Breast epithelium (tissue), 4 donors: ENCODE measurements around the gene REEP6. TPM values are rescaled to one million over a fixed set of nuclear protein-coding genes. Genes with fewer than 3 reads are reported as not detected.
A peak's percentile ranks its signal among the peaks of the same experiment; 100 is the strongest.

ENCODE experiments used
- DNase-seq, 2 donors: peaks; one replicate each; pipeline ENCODE4 v3.0.0-alpha.2; 2019; ENCODE audit warnings: low spot score in 2 of 2
- H3K27ac ChIP-seq, 2 donors: fragments of 200-600 bp; sonication (generic) in 1 of 2; one replicate each; pipeline ENCODE4 v1.5.1; 2016 to 2019; ENCODE audit warnings: mild to moderate bottlenecking in 1 of 2
- H3K27me3 ChIP-seq, 2 donors: fragments of 200-600 bp; sonication (generic) in 1 of 2; one replicate each; pipeline versions ENCODE4 v1.5.1 to v1.6.0; 2017 to 2019; ENCODE audit warnings: control low read depth in 1 of 2, mild to moderate bottlenecking in 1 of 2
- H3K36me3 ChIP-seq: fragments of 200-600 bp; one replicate; pipeline ENCODE4 v1.5.1; 2019
- H3K4me1 ChIP-seq, 2 donors: fragments of 200-600 bp; sonication (generic); one replicate each; pipeline ENCODE4 v1.5.1; 2016 to 2019; ENCODE audit warnings: control low read depth in 1 of 2
- H3K4me3 ChIP-seq, 3 donors: fragments of 200-600 bp; sonication (generic); 1 replicate in 2 of 3; 2 replicates in 1 of 3; pipeline ENCODE4 v1.5.1; 2016 to 2019; ENCODE audit warnings: mild to moderate bottlenecking in 3 of 3, moderate library complexity in 2 of 3
- H3K9me3 ChIP-seq, 2 donors: fragments of 200-600 bp; sonication (generic) in 1 of 2; one replicate each; pipeline ENCODE4 v1.5.1; 2016 to 2019; ENCODE audit warnings: control low read depth in 1 of 2
- POLR2A ChIP-seq: fragments of 450-650 bp; IDR thresholded peaks from one replicate; pipeline ENCODE4 v1.6.1; 2016; ENCODE audit warnings: antibody characterized with exemption, mild to moderate bottlenecking, moderate library complexity
- POLR2AphosphoS5 ChIP-seq, 3 donors: sonication (generic); formaldehyde crosslinking; IDR thresholded peaks; one replicate each; pipeline ENCODE4 v1.6.1; 2017; ENCODE audit warnings: antibody characterized with exemption in 3 of 3
- intact Hi-C: fragments of 100-400 bp; cut with DNase I; formaldehyde crosslinking; loops from one replicate; pipeline ENCODE4 v1.15.1; 2023; ENCODE audit warnings: low total_unique reads
- total RNA-seq, 3 donors: library from RNA; depleted of rRNA; stranded (reverse); fragments of >200 nt; gene quantifications; one replicate each; pipeline ENCODE4 v1.1.0, GENCODE V29; 2016
- TF ChIP-seq, protein P1 (sequence below), 3 donors: fragments of 450-650 bp; IDR thresholded peaks; one replicate each; pipeline ENCODE4 v1.5.1; 2016 to 2017; ENCODE audit warnings: antibody characterized with exemption in 3 of 3, mild to moderate bottlenecking in 3 of 3, moderate library complexity in 3 of 3

The REEP6 gene
- total RNA-seq, 3 donors from 2014 or later: 4.3 to 17.4 (median 11.0) TPM

DNA sequence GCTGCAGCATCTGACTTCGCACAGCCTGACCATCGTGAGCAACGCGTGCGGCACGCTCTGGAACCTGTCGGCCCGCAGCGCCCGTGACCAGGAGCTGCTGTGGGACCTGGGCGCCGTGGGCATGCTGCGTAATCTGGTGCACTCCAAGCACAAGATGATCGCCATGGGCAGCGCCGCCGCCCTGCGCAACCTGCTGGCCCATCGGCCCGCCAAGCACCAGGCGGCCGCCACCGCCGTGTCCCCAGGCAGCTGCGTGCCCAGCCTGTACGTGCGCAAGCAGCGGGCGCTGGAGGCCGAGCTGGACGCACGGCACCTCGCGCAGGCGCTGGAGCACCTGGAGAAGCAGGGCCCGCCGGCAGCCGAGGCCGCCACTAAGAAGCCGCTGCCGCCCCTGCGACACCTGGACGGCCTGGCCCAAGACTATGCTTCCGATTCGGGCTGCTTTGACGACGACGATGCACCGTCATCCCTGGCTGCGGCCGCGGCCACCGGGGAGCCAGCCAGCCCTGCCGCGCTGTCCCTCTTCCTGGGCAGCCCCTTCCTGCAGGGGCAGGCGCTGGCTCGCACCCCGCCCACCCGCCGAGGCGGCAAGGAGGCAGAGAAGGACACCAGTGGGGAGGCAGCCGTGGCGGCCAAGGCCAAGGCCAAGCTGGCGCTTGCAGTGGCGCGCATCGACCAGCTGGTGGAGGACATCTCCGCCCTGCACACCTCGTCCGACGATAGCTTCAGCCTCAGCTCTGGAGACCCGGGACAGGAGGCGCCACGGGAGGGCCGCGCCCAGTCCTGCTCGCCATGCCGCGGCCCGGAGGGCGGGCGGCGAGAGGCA is 25.6 kb upstream of the REEP6 start:
- Histone ChIP-seq H3K27ac (no peak overlapping the region), H3K4me3 (peak overlapping the region in 2 of 3 donors; percentile 31 to 54), H3K4me1 (peaks cover 27 to 29% of the 10 kb centered on the region in 2 donors), H3K9me3 (no peaks in the 10 kb centered on the region), H3K36me3 (no peaks in the 10 kb centered on the region), H3K27me3 (peaks cover 18 to 42% of the 10 kb centered on the region in 2 donors)
- intact Hi-C loops: no loop called here
- DNase-seq: no peak
- no peak for TF ChIP-seq POLR2AphosphoS5 (IDR thresholded peaks at IDR 0.05)
- TF ChIP-seq, protein P1, sequence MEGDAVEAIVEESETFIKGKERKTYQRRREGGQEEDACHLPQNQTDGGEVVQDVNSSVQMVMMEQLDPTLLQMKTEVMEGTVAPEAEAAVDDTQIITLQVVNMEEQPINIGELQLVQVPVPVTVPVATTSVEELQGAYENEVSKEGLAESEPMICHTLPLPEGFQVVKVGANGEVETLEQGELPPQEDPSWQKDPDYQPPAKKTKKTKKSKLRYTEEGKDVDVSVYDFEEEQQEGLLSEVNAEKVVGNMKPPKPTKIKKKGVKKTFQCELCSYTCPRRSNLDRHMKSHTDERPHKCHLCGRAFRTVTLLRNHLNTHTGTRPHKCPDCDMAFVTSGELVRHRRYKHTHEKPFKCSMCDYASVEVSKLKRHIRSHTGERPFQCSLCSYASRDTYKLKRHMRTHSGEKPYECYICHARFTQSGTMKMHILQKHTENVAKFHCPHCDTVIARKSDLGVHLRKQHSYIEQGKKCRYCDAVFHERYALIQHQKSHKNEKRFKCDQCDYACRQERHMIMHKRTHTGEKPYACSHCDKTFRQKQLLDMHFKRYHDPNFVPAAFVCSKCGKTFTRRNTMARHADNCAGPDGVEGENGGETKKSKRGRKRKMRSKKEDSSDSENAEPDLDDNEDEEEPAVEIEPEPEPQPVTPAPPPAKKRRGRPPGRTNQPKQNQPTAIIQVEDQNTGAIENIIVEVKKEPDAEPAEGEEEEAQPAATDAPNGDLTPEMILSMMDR (IDR thresholded peaks at IDR 0.05): peak in 2 of 3 donors; percentile 40 to 54

DNA sequence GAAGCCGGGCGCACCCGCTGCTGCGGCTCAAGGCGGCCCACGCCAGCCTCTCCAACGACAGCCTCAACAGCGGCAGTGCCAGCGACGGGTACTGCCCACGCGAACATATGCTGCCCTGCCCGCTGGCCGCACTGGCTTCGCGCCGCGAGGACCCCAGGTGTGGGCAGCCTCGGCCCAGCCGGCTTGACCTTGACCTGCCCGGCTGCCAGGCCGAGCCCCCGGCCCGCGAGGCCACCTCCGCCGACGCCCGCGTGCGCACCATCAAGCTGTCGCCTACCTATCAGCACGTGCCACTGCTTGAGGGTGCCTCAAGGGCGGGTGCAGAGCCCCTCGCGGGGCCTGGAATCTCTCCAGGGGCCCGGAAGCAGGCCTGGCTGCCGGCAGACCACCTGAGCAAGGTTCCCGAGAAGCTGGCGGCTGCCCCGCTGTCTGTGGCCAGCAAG is 24.9 kb upstream of the REEP6 start:
- intact Hi-C loops: no loop called here
- H3K4me3 ChIP-seq: peak overlapping the region in 2 of 3 donors; percentile 31 to 54
- H3K9me3 ChIP-seq: no peaks in the 10 kb centered on the region
- no peaks in the 10 kb centered on the region for H3K36me3 ChIP-seq
- no peak for TF ChIP-seq POLR2AphosphoS5 (IDR thresholded peaks at IDR 0.05)
- H3K27me3 ChIP-seq: peaks cover 24 to 48% of the 10 kb centered on the region in 2 donors
- no peak for DNase-seq
- no peak overlapping the region for H3K27ac ChIP-seq
- H3K4me1 ChIP-seq: peaks cover 32 to 34% of the 10 kb centered on the region in 2 donors

DNA sequence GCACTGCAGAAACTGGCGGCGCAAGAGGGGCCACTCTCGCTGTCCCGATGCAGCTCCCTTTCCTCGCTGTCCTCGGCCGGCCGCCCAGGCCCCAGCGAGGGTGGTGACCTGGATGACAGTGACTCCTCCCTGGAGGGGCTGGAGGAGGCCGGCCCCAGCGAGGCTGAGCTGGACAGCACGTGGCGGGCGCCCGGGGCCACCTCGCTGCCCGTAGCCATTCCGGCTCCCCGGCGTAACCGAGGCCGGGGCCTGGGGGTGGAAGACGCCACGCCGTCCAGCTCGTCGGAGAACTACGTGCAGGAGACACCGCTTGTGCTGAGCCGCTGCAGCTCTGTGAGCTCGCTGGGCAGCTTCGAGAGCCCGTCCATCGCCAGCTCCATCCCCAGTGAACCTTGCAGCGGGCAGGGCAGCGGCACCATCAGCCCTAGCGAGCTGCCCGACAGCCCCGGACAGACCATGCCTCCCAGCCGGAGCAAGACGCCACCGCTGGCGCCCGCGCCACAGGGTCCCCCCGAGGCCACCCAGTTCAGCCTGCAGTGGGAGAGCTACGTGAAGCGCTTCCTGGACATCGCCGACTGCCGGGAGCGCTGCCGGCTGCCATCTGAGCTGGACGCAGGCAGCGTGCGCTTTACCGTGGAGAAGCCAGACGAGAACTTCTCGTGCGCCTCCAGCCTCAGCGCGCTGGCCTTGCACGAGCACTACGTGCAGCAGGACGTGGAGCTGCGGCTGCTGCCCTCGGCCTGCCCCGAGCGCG is 24.3 kb upstream of the REEP6 start:
- intact Hi-C loops: no loop called here
- no peak overlapping the region for H3K27ac ChIP-seq
- H3K27me3 ChIP-seq: peaks cover 28 to 54% of the 10 kb centered on the region in 2 donors
- H3K36me3 ChIP-seq: no peaks in the 10 kb centered on the region
- H3K9me3 ChIP-seq: no peaks in the 10 kb centered on the region
- TF ChIP-seq POLR2A (no peak), POLR2AphosphoS5 (IDR thresholded peaks at IDR 0.05) (no peak)
- TF ChIP-seq, protein P1 (IDR thresholded peaks at IDR 0.05): no peak
- H3K4me3 ChIP-seq: peak overlapping the region in 1 of 3 donors; percentile 69
- peaks cover 34 to 38% of the 10 kb centered on the region in 2 donors for H3K4me1 ChIP-seq
- no peak for DNase-seq

DNA sequence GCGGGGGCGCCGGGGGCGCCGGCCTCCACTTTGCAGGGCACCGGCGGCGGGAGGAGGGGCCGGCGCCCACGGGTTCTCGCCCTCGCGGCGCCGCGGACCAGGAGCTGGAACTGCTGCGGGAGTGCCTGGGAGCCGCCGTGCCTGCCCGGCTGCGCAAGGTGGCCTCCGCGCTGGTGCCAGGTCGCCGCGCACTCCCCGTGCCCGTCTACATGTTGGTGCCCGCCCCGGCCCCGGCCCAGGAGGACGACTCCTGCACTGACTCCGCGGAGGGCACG is 23.8 kb upstream of the REEP6 start:
- H3K27ac ChIP-seq: no peak overlapping the region
- no peaks in the 10 kb centered on the region for H3K9me3 ChIP-seq
- TF ChIP-seq POLR2A: no peak
- TF ChIP-seq, protein P1 (IDR thresholded peaks at IDR 0.05): no peak
- TF ChIP-seq POLR2AphosphoS5 (IDR thresholded peaks at IDR 0.05): no peak
- DNase-seq: no peak
- H3K36me3 ChIP-seq: no peaks in the 10 kb centered on the region
- H3K4me1 ChIP-seq: peaks cover 34 to 38% of the 10 kb centered on the region in 2 donors
- intact Hi-C loops: no loop called here
- peak overlapping the region in 1 of 3 donors; percentile 69 for H3K4me3 ChIP-seq
- peaks cover 28 to 59% of the 10 kb centered on the region in 2 donors for H3K27me3 ChIP-seq

DNA sequence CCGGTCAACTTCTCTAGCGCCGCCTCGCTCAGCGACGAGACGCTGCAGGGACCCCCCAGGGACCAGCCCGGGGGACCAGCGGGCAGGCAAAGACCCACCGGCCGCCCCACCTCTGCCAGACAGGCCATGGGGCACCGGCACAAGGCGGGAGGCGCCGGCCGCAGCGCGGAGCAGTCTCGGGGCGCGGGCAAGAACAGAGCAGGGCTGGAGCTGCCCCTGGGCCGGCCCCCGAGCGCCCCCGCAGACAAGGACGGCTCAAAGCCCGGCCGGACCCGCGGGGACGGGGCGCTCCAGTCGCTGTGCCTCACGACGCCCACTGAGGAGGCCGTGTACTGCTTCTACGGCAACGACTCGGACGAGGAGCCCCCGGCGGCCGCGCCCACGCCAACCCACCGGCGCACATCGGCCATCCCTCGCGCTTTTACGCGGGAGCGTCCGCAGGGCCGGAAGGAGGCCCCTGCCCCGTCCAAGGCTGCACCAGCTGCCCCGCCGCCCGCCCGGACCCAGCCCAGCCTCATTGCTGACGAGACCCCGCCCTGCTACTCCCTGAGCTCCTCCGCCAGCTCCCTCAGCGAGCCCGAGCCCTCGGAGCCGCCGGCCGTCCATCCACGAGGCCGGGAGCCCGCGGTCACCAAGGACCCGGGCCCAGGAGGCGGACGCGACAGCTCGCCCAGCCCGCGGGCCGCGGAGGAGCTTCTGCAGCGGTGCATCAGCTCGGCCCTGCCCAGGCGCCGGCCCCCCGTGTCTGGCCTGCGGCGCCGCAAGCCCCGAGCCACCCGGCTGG is 23.3 kb upstream of the REEP6 start:
- Histone ChIP-seq H3K27me3 (peaks cover 28 to 64% of the 10 kb centered on the region in 2 donors), H3K4me1 (peaks cover 34 to 38% of the 10 kb centered on the region in 2 donors), H3K36me3 (no peaks in the 10 kb centered on the region), H3K9me3 (no peaks in the 10 kb centered on the region), H3K27ac (no peak overlapping the region), H3K4me3 (peak overlapping the region in 2 of 3 donors; percentile 49 to 69)
- TF ChIP-seq POLR2AphosphoS5 (IDR thresholded peaks at IDR 0.05) (no peak), POLR2A (no peak)
- TF ChIP-seq, protein P1 (IDR thresholded peaks at IDR 0.05): no peak
- no peak for DNase-seq
- intact Hi-C loops: no loop called here
